ENCODE results near the gene PSMB7. TPM values are rescaled to one million over a fixed set of nuclear protein-coding genes. Genes with fewer than 3 reads are reported as not detected.

The PSMB7 gene
- total and polyA plus RNA-seq, 2 donors (not counting 1 experiment from before 2014, with no cell fraction given), result 206 to 290 TPM

DNA sequence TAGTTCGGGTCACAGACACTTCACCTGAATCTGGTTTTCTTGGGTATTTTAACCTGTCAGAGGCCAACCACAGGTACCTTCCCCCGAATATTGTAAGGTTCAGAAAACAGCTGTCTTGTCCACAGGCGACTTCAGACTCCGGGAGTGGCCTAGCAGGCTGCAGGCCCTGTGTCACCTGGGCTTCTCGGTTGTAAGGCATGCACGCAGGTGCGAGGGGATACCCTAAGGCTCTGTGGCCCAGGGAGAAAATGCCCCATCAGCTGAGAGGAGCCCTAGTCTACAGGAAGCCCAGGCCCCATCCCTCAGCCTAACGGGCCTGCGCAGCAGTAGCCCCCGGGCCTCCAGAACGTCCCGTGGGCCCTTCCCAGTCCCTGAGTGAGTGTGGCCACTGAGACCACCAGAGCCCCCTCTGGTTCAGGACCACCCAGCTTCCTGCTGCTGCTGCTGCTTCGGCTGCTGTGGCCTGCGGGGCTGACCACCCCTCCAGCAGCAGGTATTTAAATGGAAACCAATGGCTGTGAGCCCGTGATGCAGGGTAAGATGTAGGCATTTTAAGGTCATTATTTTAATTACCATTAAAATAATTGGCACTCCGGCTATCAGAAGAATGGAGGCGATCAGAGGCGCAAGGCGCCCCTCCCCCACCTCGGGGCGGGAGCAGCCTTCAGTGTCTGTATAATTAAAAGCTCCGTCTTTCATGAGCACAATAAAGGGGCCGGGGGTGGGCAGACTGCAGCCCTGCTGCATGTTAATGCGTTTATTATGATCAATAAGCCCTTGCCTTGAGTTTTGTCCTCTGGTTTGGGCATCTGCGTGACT is 65.4 kb downstream of the PSMB7 start:
- Histone ChIP-seq H3K4me1 (ENCODE audit: control insufficient read depth, extremely low read depth, insufficient read depth, low read length) (no peaks in the 10 kb centered on the region), H3K36me3 (ENCODE audit: control insufficient read depth, insufficient read depth, low read length) (peaks cover 60% of the 10 kb centered on the region), H2AFZ (ENCODE audit: low read length) (no peak overlapping the region), H3K9me3 (ENCODE audit: control insufficient read depth, insufficient read depth, low read depth, low read length) (no peaks in the 10 kb centered on the region), H3K4me2 (ENCODE audit: extremely low read depth, insufficient read depth, low read length) (no peak overlapping the region), H3K27ac (ENCODE audit: insufficient read depth, low read length) (no peak overlapping the region), H3K27me3 (ENCODE audit: control insufficient read depth, insufficient read depth, low read length) (no peaks in the 10 kb centered on the region), H3K4me3 (replicated peaks in 1 of 4; ENCODE audit: control extremely low read depth in 1 of 4, insufficient read depth in 1 of 4, low read depth in 3 of 4, low read length in 4 of 4) (no peak overlapping the region), H3K79me2 (ENCODE audit: control insufficient read depth, insufficient read depth, low read length) (peaks cover 6% of the 10 kb centered on the region), H4K20me1 (ENCODE audit: control insufficient read depth, extremely low read depth, insufficient read depth, low read length) (no peaks in the 10 kb centered on the region), H3K9ac (ENCODE audit: insufficient read depth, low read length) (no peak overlapping the region)
- TF ChIP-seq EZH2 (IDR thresholded peaks at IDR 0.05; ENCODE audit: low read length, missing control alignments), result no peak
- TF ChIP-seq, protein P1, sequence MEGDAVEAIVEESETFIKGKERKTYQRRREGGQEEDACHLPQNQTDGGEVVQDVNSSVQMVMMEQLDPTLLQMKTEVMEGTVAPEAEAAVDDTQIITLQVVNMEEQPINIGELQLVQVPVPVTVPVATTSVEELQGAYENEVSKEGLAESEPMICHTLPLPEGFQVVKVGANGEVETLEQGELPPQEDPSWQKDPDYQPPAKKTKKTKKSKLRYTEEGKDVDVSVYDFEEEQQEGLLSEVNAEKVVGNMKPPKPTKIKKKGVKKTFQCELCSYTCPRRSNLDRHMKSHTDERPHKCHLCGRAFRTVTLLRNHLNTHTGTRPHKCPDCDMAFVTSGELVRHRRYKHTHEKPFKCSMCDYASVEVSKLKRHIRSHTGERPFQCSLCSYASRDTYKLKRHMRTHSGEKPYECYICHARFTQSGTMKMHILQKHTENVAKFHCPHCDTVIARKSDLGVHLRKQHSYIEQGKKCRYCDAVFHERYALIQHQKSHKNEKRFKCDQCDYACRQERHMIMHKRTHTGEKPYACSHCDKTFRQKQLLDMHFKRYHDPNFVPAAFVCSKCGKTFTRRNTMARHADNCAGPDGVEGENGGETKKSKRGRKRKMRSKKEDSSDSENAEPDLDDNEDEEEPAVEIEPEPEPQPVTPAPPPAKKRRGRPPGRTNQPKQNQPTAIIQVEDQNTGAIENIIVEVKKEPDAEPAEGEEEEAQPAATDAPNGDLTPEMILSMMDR (conservative IDR thresholded peaks at IDR 0.05 in 1 of 2, IDR thresholded peaks at IDR 0.05 in 1 of 2; ENCODE audit: low read depth in 1 of 2, low read length in 2 of 2), result no peak
- DNase-seq (ENCODE audit: low read depth in 2 of 2), result no peak

DNA sequence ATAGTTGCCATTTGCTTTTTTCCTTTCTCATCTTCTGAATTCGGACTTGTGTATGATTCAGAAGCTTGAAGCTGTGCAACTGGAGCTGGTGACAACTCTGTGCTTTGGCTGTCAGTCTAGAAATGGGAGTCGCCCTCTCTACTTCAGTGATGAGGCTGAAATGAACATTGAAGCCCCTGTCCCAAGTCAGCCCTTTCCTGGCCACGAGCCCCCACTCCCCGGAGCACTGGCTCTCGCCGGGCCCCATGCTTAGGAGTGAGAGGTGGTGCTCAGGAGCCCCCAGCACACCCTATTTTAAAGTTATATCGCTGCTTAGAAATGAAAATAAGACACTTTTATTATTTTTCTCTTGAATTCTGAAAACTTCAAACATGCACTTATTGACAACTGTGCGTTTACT is 66.0 kb downstream of the PSMB7 start:
- Histone ChIP-seq H3K4me1 (ENCODE audit: control insufficient read depth, extremely low read depth, insufficient read depth, low read length) (no peaks in the 10 kb centered on the region), H3K9ac (ENCODE audit: insufficient read depth, low read length) (no peak overlapping the region), H3K79me2 (ENCODE audit: control insufficient read depth, insufficient read depth, low read length) (peaks cover 1% of the 10 kb centered on the region), H3K9me3 (ENCODE audit: control insufficient read depth, insufficient read depth, low read depth, low read length) (no peaks in the 10 kb centered on the region), H3K27me3 (ENCODE audit: control insufficient read depth, insufficient read depth, low read length) (no peaks in the 10 kb centered on the region), H3K4me2 (ENCODE audit: extremely low read depth, insufficient read depth, low read length) (no peak overlapping the region), H3K4me3 (replicated peaks in 1 of 4; ENCODE audit: control extremely low read depth in 1 of 4, insufficient read depth in 1 of 4, low read depth in 3 of 4, low read length in 4 of 4) (no peak overlapping the region), H4K20me1 (ENCODE audit: control insufficient read depth, extremely low read depth, insufficient read depth, low read length) (no peaks in the 10 kb centered on the region), H3K27ac (ENCODE audit: insufficient read depth, low read length) (no peak overlapping the region), H2AFZ (ENCODE audit: low read length) (no peak overlapping the region), H3K36me3 (ENCODE audit: control insufficient read depth, insufficient read depth, low read length) (peaks cover 63% of the 10 kb centered on the region)
- DNase-seq (ENCODE audit: low read depth in 2 of 2), result no peak
- TF ChIP-seq, protein P1 (conservative IDR thresholded peaks at IDR 0.05 in 1 of 2, IDR thresholded peaks at IDR 0.05 in 1 of 2; ENCODE audit: low read depth in 1 of 2, low read length in 2 of 2), result no peak
- no peak for TF ChIP-seq EZH2 (IDR thresholded peaks at IDR 0.05; ENCODE audit: low read length, missing control alignments)

GRCh38 chr9:124348831-124349230 is 66.4 kb downstream of the PSMB7 start:
- H3K36me3 ChIP-seq (ENCODE audit: control insufficient read depth, insufficient read depth, low read length), result peaks cover 65% of the 10 kb centered on the region
- no peak overlapping the region for H3K27ac ChIP-seq (ENCODE audit: insufficient read depth, low read length)

More at GRCh38 chr9:124348831-124349230, 66.4 kb downstream of the PSMB7 start:
- no peaks in the 10 kb centered on the region for H4K20me1 ChIP-seq (ENCODE audit: control insufficient read depth, extremely low read depth, insufficient read depth, low read length)
- no peak for DNase-seq (ENCODE audit: low read depth in 2 of 2)
- H3K9me3 ChIP-seq (ENCODE audit: control insufficient read depth, insufficient read depth, low read depth, low read length), result no peaks in the 10 kb centered on the region
- no peak overlapping the region for H3K4me3 ChIP-seq (replicated peaks in 1 of 4; ENCODE audit: control extremely low read depth in 1 of 4, insufficient read depth in 1 of 4, low read depth in 3 of 4, low read length in 4 of 4)
- no peak for TF ChIP-seq EZH2 (IDR thresholded peaks at IDR 0.05; ENCODE audit: low read length, missing control alignments)
- TF ChIP-seq, protein P1 (conservative IDR thresholded peaks at IDR 0.05 in 1 of 2, IDR thresholded peaks at IDR 0.05 in 1 of 2; ENCODE audit: low read depth in 1 of 2, low read length in 2 of 2), result no peak
- no peak overlapping the region for H2AFZ ChIP-seq (ENCODE audit: low read length)
- H3K4me1 ChIP-seq (ENCODE audit: control insufficient read depth, extremely low read depth, insufficient read depth, low read length), result no peaks in the 10 kb centered on the region
- H3K79me2 ChIP-seq (ENCODE audit: control insufficient read depth, insufficient read depth, low read length), result no peaks in the 10 kb centered on the region
- no peak overlapping the region for H3K4me2 ChIP-seq (ENCODE audit: extremely low read depth, insufficient read depth, low read length)
- no peaks in the 10 kb centered on the region for H3K27me3 ChIP-seq (ENCODE audit: control insufficient read depth, insufficient read depth, low read length)
- no peak overlapping the region for H3K9ac ChIP-seq (ENCODE audit: insufficient read depth, low read length)
